HG02884 (cell line): ENCODE measurements around the gene CDKL1.
"Not testable (repeated sequence)": the region's sequence is repeated elsewhere in the genome, so short reads cannot be mapped to it uniquely, and the experiment has no call there.

ENCODE experiments used
- ATAC-seq: cut with Tn5 transposase; IDR thresholded peaks from one replicate; pipeline ENCODE4 v1.9.1; 2021; ENCODE audit warnings: mild to moderate bottlenecking, moderate library complexity; ENCODE audit not compliant: unreplicated experiment

Gene CDKL1

DNA sequence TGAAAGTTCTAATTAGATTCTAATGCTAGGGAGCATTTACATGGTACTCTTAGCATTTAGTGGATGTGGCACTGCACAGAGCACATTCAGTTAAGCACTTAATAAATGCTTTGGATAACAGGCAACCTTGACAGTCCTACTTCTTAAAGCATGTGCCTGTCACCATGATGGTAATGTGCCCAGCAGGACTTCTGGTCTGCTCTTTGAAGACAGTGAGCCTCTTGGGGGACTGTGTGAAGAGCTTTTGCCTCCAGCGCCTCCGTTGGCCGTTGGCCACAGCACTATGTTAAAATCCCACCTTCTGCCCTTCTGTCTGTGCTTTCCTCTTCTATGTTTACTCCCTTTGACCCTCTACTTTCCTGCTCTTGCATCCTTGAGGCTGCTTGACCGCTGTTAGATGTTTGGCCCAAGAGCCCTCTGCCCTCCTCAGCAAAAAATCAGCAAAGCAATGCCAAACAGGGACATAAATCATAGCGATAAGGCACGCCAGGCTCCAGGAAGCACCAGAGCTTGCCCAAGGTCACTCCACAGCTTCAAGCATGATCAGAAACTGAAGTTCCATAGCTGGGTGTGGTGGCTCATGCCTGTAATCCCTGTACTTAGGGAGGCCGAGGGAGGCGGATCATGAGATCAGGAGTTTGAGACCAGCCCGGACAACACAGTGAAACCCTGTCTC, 8.3 kb downstream of the CDKL1 start:
- ATAC-seq, result no peak

GRCh38 chr14:50387548-50387947, 9.1 kb downstream of the CDKL1 start:
- ATAC-seq, result no peak

GRCh38 chr14:50383618-50384225, 13.0 kb downstream of the CDKL1 start:
- ATAC-seq, result no peak

DNA sequence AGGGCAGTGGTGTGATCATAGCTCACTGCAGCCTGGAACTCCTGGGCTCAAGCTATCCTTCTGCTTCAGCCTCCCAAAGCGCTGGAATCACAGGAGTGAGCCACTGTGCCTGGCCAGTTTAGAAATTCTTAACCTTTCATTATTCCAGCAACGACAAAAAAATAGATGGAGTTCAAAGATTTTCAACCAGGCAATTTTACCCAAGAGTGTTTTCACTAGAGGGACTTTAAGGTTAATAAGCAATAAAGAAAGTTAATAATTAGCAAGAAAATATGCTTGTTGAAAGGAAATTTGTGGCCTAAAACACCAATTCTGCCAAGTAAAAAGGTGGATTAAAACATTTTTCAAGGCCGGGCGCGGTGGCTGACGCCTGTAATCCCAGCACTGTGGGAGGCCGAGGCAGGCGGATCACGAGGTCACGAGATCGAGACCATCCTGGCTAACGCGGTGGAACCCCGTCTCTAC, 14.8 kb downstream of the CDKL1 start:
- ATAC-seq, result no peak

GRCh38 chr14:50381008-50381407, 15.7 kb downstream of the CDKL1 start:
- no peak for ATAC-seq

DNA sequence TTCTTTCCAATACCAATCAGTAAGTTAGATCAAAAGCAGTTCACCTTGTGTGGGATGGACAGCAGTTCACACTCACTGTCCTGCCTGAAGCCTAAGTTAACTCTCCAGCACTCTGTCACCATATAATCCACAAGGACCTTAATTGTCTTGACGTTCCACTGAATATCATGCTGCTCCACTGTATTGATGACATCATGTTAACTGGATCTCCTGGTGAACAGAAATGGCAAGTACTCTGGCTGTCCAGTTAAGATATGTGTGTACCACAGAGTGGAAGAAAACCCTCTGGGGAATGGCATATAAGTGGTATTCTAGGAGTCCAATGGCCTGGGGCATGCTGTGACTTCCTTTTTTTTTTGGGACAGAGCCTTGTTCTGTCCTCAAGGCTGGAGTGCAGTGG, 16.2 kb downstream of the CDKL1 start:
- no peak for ATAC-seq

- ATAC-seq, result no peak
Measured at GRCh38 chr14:50379563-50379962, 17.1 kb downstream of the CDKL1 start.

DNA sequence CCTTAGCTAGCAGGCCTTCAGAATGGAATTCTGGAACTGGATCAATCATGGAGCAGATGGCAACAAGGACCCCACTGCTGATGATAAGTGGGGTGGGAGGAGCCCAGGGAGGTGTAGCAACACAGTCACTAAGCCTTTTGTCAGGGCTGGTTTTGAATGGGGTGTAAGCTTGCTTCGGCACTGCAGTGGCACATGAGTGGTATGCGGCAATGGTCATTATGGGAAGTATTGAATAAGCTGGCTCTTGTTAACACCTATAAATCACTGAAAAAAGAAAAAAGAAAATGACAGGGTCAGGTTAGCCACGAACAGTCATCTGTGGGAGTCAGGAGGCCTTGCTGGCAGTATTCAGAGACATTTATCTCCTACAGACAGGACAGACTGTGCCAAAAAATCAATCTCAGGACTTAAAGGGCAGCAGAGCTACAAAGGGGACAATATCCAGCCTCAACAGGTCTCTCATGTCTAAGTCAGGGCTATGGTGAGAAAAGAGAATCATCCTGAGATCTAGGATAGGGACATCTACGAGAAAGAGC, 19.1 kb downstream of the CDKL1 start:
- ATAC-seq, result no peak

DNA sequence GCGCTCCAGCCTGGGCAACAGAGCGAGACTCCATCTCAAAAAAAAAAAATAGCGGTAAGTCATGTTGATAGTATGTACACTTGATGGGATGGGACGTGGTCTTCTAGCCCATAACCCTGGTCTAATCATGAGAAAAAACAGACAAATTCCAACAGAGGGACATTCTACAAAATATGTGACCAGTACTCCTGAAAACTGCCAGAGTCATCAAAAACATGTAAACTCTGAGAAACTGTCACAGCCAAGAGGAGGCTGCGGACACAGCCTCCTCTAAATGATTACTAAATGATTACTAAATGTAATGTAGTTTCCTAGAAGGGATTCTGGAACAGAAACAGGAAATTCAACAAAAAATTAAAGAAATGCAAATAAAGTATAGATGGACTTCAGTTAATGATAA, 20.9 kb downstream of the CDKL1 start:
- no peak for ATAC-seq

DNA sequence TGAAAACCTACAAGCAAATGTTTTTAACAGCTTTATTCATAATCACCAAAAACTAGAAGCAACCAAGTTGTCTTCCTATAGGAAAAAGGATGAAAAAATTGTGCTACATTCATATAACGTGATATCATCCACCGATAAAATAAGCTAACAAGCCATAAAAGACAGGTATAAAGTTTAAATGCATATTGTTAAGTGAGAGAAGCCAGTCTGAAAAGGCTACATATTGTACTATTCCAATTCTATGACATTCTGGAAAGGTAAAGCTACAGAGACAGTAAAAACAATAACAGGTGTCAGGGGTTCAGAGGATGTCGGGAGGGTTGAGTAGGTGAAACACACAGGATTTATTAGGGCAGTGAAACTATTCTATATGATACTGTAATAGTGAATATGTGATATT, 22.7 kb downstream of the CDKL1 start:
- ATAC-seq, result no peak

DNA sequence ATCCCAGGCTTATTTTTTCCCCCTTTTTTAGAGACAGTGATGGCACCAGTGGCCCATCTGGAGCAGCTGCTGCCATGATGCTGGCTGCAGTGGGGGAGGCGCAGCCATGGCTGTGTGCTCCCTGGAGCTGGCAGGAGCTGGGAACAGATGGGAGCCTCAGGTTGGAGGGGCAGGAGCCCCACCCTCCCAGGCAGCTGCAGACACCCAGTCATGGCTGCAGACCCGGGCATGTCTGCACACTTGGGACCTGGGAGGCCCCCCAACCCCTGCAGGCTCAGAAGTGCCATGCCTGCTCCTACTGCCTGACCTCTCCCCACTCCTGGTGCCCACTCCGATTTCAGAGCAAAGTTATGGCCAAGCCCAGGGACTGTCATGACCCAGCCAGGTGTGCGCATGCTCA, 25.1 kb downstream of the CDKL1 start:
- no peak for ATAC-seq

GRCh38 chr14:50366589-50366988, 30.1 kb downstream of the CDKL1 start:
- ATAC-seq, result no peak

DNA sequence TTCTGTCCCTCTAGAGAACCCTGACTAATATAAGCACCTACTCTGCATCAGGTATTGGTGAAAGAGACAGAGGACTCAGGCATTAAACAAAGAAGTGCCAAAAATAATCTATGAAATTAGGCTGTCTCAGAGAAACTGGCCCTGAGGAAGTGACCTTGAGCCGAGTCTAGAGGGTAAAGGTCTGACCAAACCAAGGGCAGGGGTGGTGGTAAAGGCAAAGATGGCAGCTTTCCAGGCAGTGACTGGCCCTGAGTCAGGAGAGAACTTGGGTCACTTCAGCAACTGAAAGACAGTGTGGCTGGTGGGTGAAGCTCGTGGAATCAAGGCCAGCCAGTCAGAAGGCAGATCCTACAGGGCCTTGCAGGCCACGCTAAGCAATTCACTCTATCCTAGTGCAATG, 30.6 kb downstream of the CDKL1 start:
- no peak for ATAC-seq

- ATAC-seq, result not testable (repeated sequence)
Measured at GRCh38 chr14:50365572-50365971, 31.1 kb downstream of the CDKL1 start.

GRCh38 chr14:50364792-50365191, 31.9 kb downstream of the CDKL1 start:
- no peak for ATAC-seq

DNA sequence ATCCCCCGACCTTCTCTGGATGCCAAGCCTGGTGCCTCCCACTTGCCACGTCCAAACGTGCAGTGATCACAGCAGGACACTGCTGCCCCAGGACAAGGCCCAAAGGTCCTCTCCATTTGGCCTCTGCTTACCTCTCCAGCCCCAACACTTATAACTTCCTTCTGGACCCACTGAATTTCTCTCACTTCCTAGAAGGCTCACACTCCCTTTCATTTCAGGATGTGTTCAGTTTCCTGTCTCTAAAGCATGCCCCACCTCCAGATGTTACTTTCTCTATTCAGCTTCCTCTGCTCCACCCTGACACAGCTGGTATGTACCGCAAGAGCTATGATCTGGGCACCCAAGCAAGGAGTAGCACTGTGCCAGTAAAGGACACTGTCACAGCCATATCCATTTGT, 33.0 kb downstream of the CDKL1 start:
- ATAC-seq, result peak; percentile 97

- peak; percentile 20 for ATAC-seq
Measured at GRCh38 chr14:50362764-50363713, 33.6 kb downstream of the CDKL1 start.

GRCh38 chr14:50361473-50362403, 34.9 kb downstream of the CDKL1 start:
- ATAC-seq, result not testable (repeated sequence)

- no peak for ATAC-seq
Measured at GRCh38 chr14:50360851-50361250, 35.8 kb downstream of the CDKL1 start.

- ATAC-seq, result no peak
Measured at GRCh38 chr14:50360093-50360492, 36.6 kb downstream of the CDKL1 start.
